Sigmoid colon (tissue), 7 donors: ENCODE measurements around the gene NELFB. TPM values are rescaled to one million over a fixed set of nuclear protein-coding genes. Genes with fewer than 3 reads are reported as not detected.

ENCODE experiments used
- DNase-seq: peaks from one replicate; pipeline ENCODE4 v3.0.0-alpha.2; 2019
- H3K27ac ChIP-seq, 4 donors: fragments of 200-600 bp; sonication (generic); one replicate each; pipeline ENCODE4 v1.5.1; 2016 to 2019; ENCODE audit warnings: mild to moderate bottlenecking in 1 of 4
- H3K27me3 ChIP-seq, 3 donors: fragments of 200-600 bp; sonication (generic); one replicate each; pipeline ENCODE4 v1.5.1; 2019; ENCODE audit warnings: mild to moderate bottlenecking in 1 of 3
- H3K36me3 ChIP-seq, 4 donors: fragments of 200-600 bp; sonication (generic); one replicate each; pipeline ENCODE4 v1.5.1; 2016 to 2019
- H3K4me1 ChIP-seq, 4 donors: fragments of 200-600 bp; sonication (generic); one replicate each; pipeline ENCODE4 v1.5.1; 2017 to 2019
- H3K4me3 ChIP-seq, 4 donors: fragments of 200-600 bp; sonication (generic); one replicate each; pipeline ENCODE4 v1.5.1; 2017 to 2019; ENCODE audit warnings: mild to moderate bottlenecking in 2 of 4, moderate library complexity in 1 of 4
- H3K9me3 ChIP-seq, 4 donors: fragments of 200-600 bp in 3 of 4; sonication (generic) in 3 of 4; one replicate each; pipeline versions ENCODE4 v1.5.1 to v1.6.1; 2013 to 2019
- EP300 ChIP-seq, 4 donors: sonication (generic); formaldehyde crosslinking; IDR thresholded peaks; one replicate each; pipeline ENCODE4 v1.6.1; 2017; ENCODE audit warnings: antibody characterized with exemption in 4 of 4
- POLR2A ChIP-seq, 2 donors: fragments of 450-650 bp; IDR thresholded peaks; one replicate each; pipeline ENCODE4 v1.6.1; 2016; ENCODE audit warnings: antibody characterized with exemption in 2 of 2, mild to moderate bottlenecking in 2 of 2, moderate library complexity in 2 of 2
- POLR2AphosphoS5 ChIP-seq, 4 donors: sonication (generic); formaldehyde crosslinking; IDR thresholded peaks; one replicate each; pipeline ENCODE4 v1.6.1; 2017; ENCODE audit warnings: antibody characterized with exemption in 4 of 4
- WGBS, 2 donors: extraction: QIAGEN DNeasy Blood & Tissue Kit; methylation state at CpG; one replicate each; pipeline ENCODE4 v1.1.7; 2013; 5-methylcytosine and 5-hydroxymethylcytosine counted together
- intact Hi-C: fragments of 100-400 bp; cut with DNase I; formaldehyde crosslinking; loops from one replicate; pipeline ENCODE4 v1.15.1; 2023
- polyA plus RNA-seq, 3 donors: library from polyadenylated mRNA; stranded (reverse); fragments of 200-250 nt; gene quantifications; one replicate each; pipeline ENCODE4 v1.2.3, GENCODE V29; 2013
- total RNA-seq, 4 donors: library from RNA; depleted of rRNA; stranded (reverse); fragments of >200 nt; gene quantifications; one replicate each; pipeline ENCODE4 v1.1.0, GENCODE V29; 2016
- TF ChIP-seq, protein P1 (sequence below), 4 experiments: fragments of 450-650 bp in 3 of 4; fragments of 200-600 bp in 1 of 4; IDR thresholded peaks; one replicate each; pipeline ENCODE4 v1.5.1; 2016 to 2019; ENCODE audit warnings: antibody characterized with exemption in 4 of 4, mild to moderate bottlenecking in 3 of 4, moderate library complexity in 2 of 4
- donor health status: healthy with polysubstance abuse.
- donor health status: Bipolar disorder and iron deficiency.
- donor health status: healthy.

The NELFB gene
- total and polyA plus RNA-seq, 7 donors, result 24.7 to 70.5 (median 36.5) TPM

DNA sequence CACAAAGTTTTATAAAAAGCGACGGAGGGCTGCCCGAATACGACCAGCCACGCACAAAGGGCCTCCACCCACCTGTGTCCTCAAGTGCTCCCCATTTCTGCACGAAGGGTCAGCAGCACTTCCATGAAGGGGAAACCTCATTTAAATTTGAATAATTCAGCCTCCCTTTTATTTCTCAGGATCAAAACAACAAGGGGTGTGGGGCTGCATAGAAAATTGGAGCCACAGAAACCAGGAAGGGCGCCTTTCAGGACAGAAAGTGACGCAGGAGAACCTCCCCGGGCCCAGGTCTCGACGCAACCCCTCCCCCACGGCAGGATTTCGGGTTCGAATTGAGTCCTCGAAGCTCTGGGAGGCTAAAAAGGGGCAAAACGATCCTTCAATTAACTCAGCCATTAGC is 44.8 kb downstream of the NELFB start:
- TF ChIP-seq POLR2AphosphoS5 (IDR thresholded peaks at IDR 0.05), result peak in 1 of 4 donors; percentile 11
- TF ChIP-seq, protein P1, sequence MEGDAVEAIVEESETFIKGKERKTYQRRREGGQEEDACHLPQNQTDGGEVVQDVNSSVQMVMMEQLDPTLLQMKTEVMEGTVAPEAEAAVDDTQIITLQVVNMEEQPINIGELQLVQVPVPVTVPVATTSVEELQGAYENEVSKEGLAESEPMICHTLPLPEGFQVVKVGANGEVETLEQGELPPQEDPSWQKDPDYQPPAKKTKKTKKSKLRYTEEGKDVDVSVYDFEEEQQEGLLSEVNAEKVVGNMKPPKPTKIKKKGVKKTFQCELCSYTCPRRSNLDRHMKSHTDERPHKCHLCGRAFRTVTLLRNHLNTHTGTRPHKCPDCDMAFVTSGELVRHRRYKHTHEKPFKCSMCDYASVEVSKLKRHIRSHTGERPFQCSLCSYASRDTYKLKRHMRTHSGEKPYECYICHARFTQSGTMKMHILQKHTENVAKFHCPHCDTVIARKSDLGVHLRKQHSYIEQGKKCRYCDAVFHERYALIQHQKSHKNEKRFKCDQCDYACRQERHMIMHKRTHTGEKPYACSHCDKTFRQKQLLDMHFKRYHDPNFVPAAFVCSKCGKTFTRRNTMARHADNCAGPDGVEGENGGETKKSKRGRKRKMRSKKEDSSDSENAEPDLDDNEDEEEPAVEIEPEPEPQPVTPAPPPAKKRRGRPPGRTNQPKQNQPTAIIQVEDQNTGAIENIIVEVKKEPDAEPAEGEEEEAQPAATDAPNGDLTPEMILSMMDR (IDR thresholded peaks at IDR 0.05), result no peak
- no peak for TF ChIP-seq POLR2A (IDR thresholded peaks at IDR 0.05)
- Histone ChIP-seq H3K36me3 (no peaks in the 10 kb centered on the region), H3K4me1 (peaks cover 0 to 52% (median 48%) of the 10 kb centered on the region in 4 donors), H3K27me3 (peaks cover 73 to 94% (median 90%) of the 10 kb centered on the region in 3 donors), H3K4me3 (peak overlapping the region in 2 of 4 donors; percentile 39 to 44), H3K27ac (peak overlapping the region in 3 of 4 donors; percentile 64 to 70 (median 66)), H3K9me3 (no peaks in the 10 kb centered on the region)
- WGBS, 2 donors, result 10 to 49% methylated on average over 16 of the region's 16 CpGs
- intact Hi-C loops, result loop anchor here (5.0 to 10.0 kb wide), 2 partner anchors 107 to 225 kb away; no protein-coding TSS in a partner anchor
- no peak for DNase-seq

DNA sequence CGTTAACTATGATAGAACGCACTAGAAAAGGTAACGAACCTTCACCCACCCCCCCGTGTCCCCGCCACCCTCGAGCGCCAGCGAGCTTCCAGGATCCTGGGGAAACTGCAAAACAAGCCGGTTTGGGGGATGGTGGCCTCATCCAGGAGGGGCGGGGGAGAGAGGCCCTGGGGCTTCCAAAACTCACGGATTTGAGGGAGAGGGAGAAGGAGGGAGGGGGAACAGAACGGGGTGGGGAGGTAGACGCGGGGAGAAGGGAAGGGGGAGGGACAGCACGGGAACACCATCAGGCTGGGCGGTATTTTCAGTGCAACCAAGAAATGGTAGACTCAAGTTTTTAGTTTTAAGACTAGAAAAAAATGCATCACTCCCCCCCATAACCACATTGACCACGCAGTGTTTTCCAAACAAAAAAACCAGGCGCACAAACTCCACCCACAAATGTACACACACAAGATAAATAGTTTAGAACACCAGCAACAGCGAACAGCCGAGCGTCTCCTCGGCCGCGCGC is 45.5 kb downstream of the NELFB start:
- Histone ChIP-seq H3K27me3 (peaks cover 74 to 94% (median 91%) of the 10 kb centered on the region in 3 donors), H3K4me3 (peak overlapping the region in 3 of 4 donors; percentile 39 to 44 (median 39)), H3K4me1 (peaks cover 0 to 55% (median 48%) of the 10 kb centered on the region in 4 donors), H3K36me3 (no peaks in the 10 kb centered on the region), H3K27ac (peak overlapping the region; percentile 60 to 70 (median 65)), H3K9me3 (no peaks in the 10 kb centered on the region)
- 1 to 3% methylated on average over 25 of the region's 25 CpGs for WGBS, 2 donors
- no peak for TF ChIP-seq EP300 (IDR thresholded peaks at IDR 0.05)
- no peak for TF ChIP-seq POLR2A (IDR thresholded peaks at IDR 0.05)
- intact Hi-C loops, result no loop called here
- DNase-seq, result no peak

DNA sequence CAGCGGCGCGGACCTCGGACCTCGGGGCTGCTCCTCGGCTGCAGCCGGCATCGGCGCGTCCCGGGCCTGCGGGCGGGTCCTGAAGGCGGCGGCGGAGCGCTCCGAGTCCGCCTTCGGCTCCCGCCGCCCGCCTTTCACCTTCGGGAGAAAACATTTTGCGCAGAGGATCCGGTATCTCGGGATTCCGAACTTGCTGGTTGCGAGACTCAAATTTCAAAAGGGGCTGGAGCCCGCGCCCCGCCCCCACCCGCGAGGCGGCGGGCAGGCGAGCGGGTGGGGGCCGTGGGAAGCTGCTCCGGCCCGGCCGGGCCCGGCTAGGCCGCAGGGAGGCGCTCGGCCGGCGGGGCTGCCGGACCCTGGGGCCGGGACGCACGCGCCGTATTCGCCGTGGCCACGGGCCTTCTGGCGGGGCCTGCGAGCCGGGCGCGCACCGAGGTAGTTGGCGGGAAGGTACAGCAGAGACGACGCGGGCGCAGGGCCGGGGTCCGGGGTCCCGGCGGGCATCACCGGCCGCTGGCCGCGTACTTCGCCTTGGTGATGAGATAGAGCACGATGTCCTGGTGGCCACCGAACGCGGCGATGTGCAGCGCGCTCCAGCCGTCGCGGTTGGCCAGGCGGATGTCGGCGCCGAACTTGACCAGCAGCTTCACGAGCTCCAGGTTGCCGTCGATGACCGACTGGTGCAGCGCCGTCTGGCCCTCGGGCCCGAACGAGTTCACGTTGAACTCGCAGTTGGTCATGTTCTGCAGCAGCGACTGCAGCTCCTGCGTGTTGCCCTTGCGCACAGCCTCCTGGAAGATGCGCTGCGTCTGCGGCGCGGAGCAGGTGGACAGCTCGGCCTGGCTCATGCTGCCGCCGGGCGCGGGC is 46.2 kb downstream of the NELFB start:
- intact Hi-C loops, result no loop called here
- no peaks in the 10 kb centered on the region for H3K36me3 ChIP-seq
- H3K27me3 ChIP-seq, result peaks cover 74 to 94% (median 91%) of the 10 kb centered on the region in 3 donors
- no peaks in the 10 kb centered on the region for H3K9me3 ChIP-seq
- H3K4me3 ChIP-seq, result peak overlapping the region; percentile 14 to 44 (median 39)
- TF ChIP-seq, protein P1 (IDR thresholded peaks at IDR 0.05), result no peak
- peak in 1 of 4 donors; percentile 6 for TF ChIP-seq POLR2AphosphoS5 (IDR thresholded peaks at IDR 0.05)
- TF ChIP-seq EP300 (IDR thresholded peaks at IDR 0.05), result no peak
- 1% methylated on average over 115 of the region's 115 CpGs for WGBS, 2 donors
- peak overlapping the region; percentile 60 to 70 (median 65) for H3K27ac ChIP-seq
- no peak for DNase-seq
- peaks cover 0 to 57% (median 48%) of the 10 kb centered on the region in 4 donors for H3K4me1 ChIP-seq

DNA sequence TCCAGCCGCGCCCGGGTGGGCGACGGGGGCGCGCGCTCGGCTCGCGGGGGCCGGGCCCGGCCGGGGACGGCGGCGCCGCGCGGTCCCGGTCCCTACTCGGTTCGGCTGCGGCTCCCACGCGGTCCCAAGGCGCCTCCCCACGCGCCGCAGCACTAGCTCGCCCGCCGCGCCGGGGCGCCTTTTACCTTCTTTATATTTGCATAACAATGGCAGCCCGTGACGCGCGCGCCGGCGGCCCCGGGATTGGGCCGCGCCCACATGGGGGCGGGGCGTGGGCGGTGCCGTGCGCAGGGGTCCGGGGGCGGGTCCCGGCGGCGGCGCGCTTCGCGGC is 47.0 kb downstream of the NELFB start, which contains the start of gene NRARP:
Gene NRARP (minus strand): TSS at position 154 of the 331 bp plus-strand sequence. CDS start 343 bp downstream, outside the sequence.
- WGBS, 2 donors, result 1% methylated on average over 60 of the region's 60 CpGs
- peak; percentile 88 for DNase-seq
- no peaks in the 10 kb centered on the region for H3K36me3 ChIP-seq
- peak within 1 kb of the TSS; percentile 63 to 77 (median 68) for H3K27ac ChIP-seq
- TF ChIP-seq, protein P1 (IDR thresholded peaks at IDR 0.05), result no peak
- peak; percentile 28 to 74 (median 70) for TF ChIP-seq POLR2AphosphoS5 (IDR thresholded peaks at IDR 0.05)
- no peaks in the 10 kb centered on the region for H3K9me3 ChIP-seq
- H3K27me3 ChIP-seq, result peaks cover 72 to 94% (median 91%) of the 10 kb centered on the region in 3 donors
- peaks cover 0 to 59% (median 52%) of the 10 kb centered on the region in 4 donors for H3K4me1 ChIP-seq
- H3K4me3 ChIP-seq, result peak within 1 kb of the TSS; percentile 19 to 50 (median 41)
- intact Hi-C loops, result no loop called here
